ENCODE measurements around the gene TBK1.

Gene TBK1

GRCh38 chr12:64452559-64453329, 824 bp downstream of the TBK1 start:
- peak; percentile 33 for DNase-seq

GRCh38 chr12:64455506-64455905, 3.6 kb downstream of the TBK1 start:
- DNase-seq: no peak

- no peak for DNase-seq
Measured at GRCh38 chr12:64456119-64456518, 4.2 kb downstream of the TBK1 start.

- no peak for DNase-seq
Measured at GRCh38 chr12:64457032-64457431, 5.1 kb downstream of the TBK1 start.

GRCh38 chr12:64457466-64457865, 5.5 kb downstream of the TBK1 start:
- no peak for DNase-seq

GRCh38 chr12:64457923-64458322, 6.0 kb downstream of the TBK1 start:
- DNase-seq: no peak

GRCh38 chr12:64459394-64459891, 7.5 kb downstream of the TBK1 start:
- no peak for DNase-seq

GRCh38 chr12:64461634-64462414, 9.9 kb downstream of the TBK1 start:
- no peak for DNase-seq

- no peak for DNase-seq
Measured at GRCh38 chr12:64466178-64466577, 14.3 kb downstream of the TBK1 start.

GRCh38 chr12:64468966-64469365, 17.0 kb downstream of the TBK1 start:
- DNase-seq: no peak

GRCh38 chr12:64469455-64470142, 17.7 kb downstream of the TBK1 start:
- DNase-seq: no peak

- no peak for DNase-seq
Measured at GRCh38 chr12:64470495-64470894, 18.6 kb downstream of the TBK1 start.

GRCh38 chr12:64473176-64473575, 21.3 kb downstream of the TBK1 start:
- DNase-seq: no peak

- DNase-seq: no peak
Measured at GRCh38 chr12:64475518-64475917, 23.6 kb downstream of the TBK1 start.

- no peak for DNase-seq
Measured at GRCh38 chr12:64476844-64477243, 24.9 kb downstream of the TBK1 start.

- no peak for DNase-seq
Measured at GRCh38 chr12:64478661-64479060, 26.7 kb downstream of the TBK1 start.

- DNase-seq: no peak
Measured at GRCh38 chr12:64480148-64480547, 28.2 kb downstream of the TBK1 start.

- no peak for DNase-seq
Measured at GRCh38 chr12:64486657-64487056, 34.7 kb downstream of the TBK1 start.

GRCh38 chr12:64491718-64492117, 39.8 kb downstream of the TBK1 start:
- no peak for DNase-seq

- DNase-seq: no peak
Measured at GRCh38 chr12:64493513-64493912, 41.6 kb downstream of the TBK1 start.

GRCh38 chr12:64494998-64495729, 43.2 kb downstream of the TBK1 start:
- DNase-seq: no peak

GRCh38 chr12:64496839-64497400, 45.0 kb downstream of the TBK1 start:
- no peak for DNase-seq

- DNase-seq: no peak
Measured at GRCh38 chr12:64497484-64497883, 45.6 kb downstream of the TBK1 start.

All from NCI-H774 (cell line).